Measurements from ENCODE around the gene FSTL3.

GRCh38 chr19:719636-720344, 43.6 kb downstream of the FSTL3 start:
- TF ChIP-seq CTCF (IDR thresholded peaks at IDR 0.05) (no peak), EP300 (IDR thresholded peaks at IDR 0.05) (no peak), POLR2A (IDR thresholded peaks at IDR 0.05) (no peak)
